T-helper 2 cell treated with Interferon-gamma antibody and Interleukin-4, amounts not matched to agents 5 μg/mL and 100 μg/mL, for 36 hours (primary cell): Measurements from ENCODE around the gene PBX1.

Source experiments
- DNase-seq: peaks from one replicate; pipeline ENCODE4 v3.0.0; 2021; ENCODE audit warnings: low spot score
- H3K27ac Mint-ChIP-seq: one replicate; pipeline ENCODE4 v1.8.0; 2021; ENCODE audit warnings: mild to moderate bottlenecking, mixed read lengths
- H3K27me3 Mint-ChIP-seq: one replicate; pipeline ENCODE4 v1.8.0; 2021; ENCODE audit warnings: low read depth, mixed read lengths
- H3K36me3 Mint-ChIP-seq: one replicate; pipeline ENCODE4 v1.8.0; 2021; ENCODE audit warnings: low read depth, mixed read lengths
- H3K4me1 Mint-ChIP-seq: one replicate; pipeline ENCODE4 v1.8.0; 2021; ENCODE audit warnings: low read depth, mixed read lengths
- H3K4me3 Mint-ChIP-seq: one replicate; pipeline ENCODE4 v1.8.0; 2022; ENCODE audit warnings: mild to moderate bottlenecking, moderate library complexity, mixed read lengths
- H3K9me3 Mint-ChIP-seq: one replicate; pipeline ENCODE4 v1.8.0; 2021; ENCODE audit warnings: mixed read lengths

PBX1 gene

DNA sequence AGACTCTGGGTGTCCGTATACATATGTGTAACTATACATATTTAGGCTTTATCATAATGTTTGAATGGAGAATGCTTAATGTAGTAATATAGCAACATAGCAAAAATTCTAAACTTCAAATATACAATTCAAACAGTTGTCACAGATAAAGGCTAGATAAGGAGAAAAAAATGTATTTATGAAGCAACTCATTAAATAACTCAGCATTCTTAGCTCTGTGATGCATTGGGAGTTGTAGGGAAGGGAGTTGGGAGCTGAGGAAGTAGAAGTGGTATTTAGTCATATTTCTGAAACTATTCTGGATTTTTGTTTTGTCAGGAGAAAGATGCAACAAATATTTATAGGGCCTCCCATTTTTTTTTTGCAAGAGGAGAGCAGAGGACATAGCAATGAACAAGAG is 197.8 kb downstream of the PBX1 start:
- no peaks in the 10 kb centered on the region for H3K27me3 Mint-ChIP-seq
- H3K4me1 Mint-ChIP-seq = no peaks in the 10 kb centered on the region
- H3K9me3 Mint-ChIP-seq = no peaks in the 10 kb centered on the region
- no peak overlapping the region for H3K4me3 Mint-ChIP-seq
- H3K27ac Mint-ChIP-seq = no peak overlapping the region
- H3K36me3 Mint-ChIP-seq = no peaks in the 10 kb centered on the region
- DNase-seq = no peak

DNA sequence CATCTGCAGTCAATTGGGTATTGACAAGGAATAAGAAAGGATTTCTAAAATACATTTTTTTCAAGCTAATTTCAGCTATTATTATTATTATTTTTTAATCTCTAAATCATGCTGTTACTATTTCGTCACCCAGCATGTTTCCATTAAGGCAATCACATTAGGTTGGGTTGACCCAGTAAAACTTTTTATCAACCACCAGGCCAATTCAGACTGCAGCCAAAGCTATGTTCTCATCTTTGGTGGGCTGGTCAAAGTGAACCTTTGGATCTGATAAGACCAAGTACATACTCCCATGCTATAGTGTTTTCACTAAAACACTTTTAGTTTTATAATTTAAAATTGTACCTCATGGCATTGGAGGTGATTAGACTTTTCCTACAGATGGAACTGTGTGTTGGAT is 198.6 kb downstream of the PBX1 start:
- Mint-ChIP-seq H3K27me3 (no peaks in the 10 kb centered on the region), H3K9me3 (no peaks in the 10 kb centered on the region), H3K4me3 (no peak overlapping the region), H3K27ac (no peak overlapping the region), H3K36me3 (no peaks in the 10 kb centered on the region), H3K4me1 (no peaks in the 10 kb centered on the region)
- DNase-seq = no peak

DNA sequence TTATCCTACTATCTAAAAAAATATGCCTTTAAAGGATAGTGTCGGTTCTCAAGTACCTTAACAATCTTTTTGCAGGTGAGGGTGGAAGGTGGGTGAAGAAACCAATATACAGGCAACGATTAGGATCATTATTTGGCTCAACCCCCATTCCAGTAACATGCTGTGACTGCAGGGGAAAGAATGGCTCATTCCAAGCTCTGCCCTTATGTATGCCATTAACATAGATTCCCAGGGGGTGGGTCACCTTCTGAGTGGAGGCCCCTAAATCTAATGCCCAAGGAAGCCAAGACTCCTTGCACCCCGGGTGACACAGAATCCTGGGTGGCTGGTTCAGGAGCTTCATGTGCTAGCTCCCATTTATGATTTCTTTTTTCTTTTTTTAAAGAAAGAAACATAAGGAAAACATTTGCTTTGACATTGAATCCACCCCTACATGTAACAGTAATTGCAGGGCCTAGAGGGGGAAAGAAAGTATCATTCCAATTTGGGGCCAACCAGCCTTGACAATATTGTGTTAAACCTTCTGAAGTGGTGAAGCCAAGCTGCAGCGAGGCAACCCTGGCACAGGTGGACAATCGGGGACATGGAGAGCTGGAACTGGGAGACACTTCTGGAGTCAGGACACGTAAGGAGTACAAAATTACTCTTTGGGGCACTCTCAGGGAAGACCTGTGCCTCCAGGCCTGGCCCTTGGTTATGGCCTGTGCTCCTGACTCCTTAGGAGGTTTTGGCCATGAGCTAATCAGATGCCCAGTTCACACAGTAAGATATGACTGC is 200.3 kb downstream of the PBX1 start:
- Mint-ChIP-seq H3K9me3 (no peaks in the 10 kb centered on the region), H3K4me1 (no peaks in the 10 kb centered on the region), H3K4me3 (no peak overlapping the region), H3K27ac (no peak overlapping the region), H3K27me3 (no peaks in the 10 kb centered on the region), H3K36me3 (no peaks in the 10 kb centered on the region)
- no peak for DNase-seq

DNA sequence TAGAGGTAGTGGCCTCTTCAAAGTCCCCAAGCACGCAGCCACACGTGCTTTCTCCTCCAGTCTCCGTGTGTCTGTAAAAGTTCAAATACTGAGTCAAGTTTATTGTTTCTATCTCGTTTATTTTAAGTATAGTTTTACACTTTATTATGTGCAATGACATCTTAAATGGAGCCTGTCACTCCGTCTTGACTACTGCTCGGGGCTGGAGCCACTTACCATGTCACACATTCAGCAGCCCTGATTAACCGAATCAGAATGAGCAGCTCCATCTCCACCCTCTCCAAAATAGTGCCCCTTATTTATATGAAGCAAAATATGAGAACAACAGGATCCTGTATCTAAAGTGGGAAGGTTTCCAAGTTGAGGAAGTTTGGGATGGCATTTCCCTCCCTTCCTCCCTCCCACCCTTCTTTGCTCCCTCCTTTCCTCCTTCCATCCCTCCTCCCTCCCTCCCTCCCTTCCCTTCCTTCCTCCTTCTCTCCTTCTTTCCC is 201.0 kb downstream of the PBX1 start:
- no peak overlapping the region for H3K27ac Mint-ChIP-seq
- no peak overlapping the region for H3K4me3 Mint-ChIP-seq
- no peaks in the 10 kb centered on the region for H3K36me3 Mint-ChIP-seq
- DNase-seq = no peak
- no peaks in the 10 kb centered on the region for H3K4me1 Mint-ChIP-seq
- H3K27me3 Mint-ChIP-seq = no peaks in the 10 kb centered on the region
- no peaks in the 10 kb centered on the region for H3K9me3 Mint-ChIP-seq

DNA sequence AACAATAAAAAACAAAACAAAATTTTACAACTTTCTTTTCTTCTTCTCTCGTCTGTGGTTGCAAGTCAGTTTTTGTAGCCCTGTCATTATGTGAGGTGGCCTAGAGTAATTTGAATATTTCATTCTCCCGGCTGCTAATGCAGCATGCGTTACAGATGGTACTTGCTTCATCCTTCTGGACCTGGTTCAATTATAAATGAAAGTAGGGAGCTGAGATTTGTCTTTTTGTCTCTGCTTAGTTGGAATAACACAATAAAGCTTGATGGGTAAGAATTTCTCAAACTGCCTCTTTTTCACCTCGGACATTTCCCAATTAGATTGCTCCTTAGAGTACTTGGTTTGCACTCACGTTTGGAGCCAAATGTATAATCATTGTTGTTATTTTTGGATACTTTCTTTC is 201.6 kb downstream of the PBX1 start:
- Mint-ChIP-seq H3K36me3 (no peaks in the 10 kb centered on the region), H3K27me3 (no peaks in the 10 kb centered on the region), H3K9me3 (no peaks in the 10 kb centered on the region), H3K27ac (no peak overlapping the region), H3K4me3 (no peak overlapping the region), H3K4me1 (no peaks in the 10 kb centered on the region)
- no peak for DNase-seq

DNA sequence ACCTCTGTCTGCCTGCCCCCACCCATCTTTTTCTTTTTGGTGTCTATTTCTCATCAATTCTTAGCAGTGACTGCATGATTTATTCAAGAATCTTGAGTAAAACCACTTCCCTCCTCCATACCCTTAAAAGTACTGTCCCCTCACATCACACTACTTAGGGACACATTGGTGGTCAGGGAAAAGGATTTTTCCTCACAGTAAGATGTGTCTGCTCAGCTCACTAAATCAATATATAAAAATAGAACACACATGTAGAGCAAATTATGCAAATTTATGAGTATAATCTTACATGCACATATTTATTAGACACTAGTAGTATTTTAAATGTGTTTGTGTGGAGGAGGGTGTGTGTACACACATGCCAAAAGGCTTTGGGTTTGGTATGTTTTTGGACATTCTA is 202.0 kb downstream of the PBX1 start:
- no peaks in the 10 kb centered on the region for H3K9me3 Mint-ChIP-seq
- DNase-seq = no peak
- H3K27ac Mint-ChIP-seq = no peak overlapping the region
- no peak overlapping the region for H3K4me3 Mint-ChIP-seq
- no peaks in the 10 kb centered on the region for H3K27me3 Mint-ChIP-seq
- H3K36me3 Mint-ChIP-seq = no peaks in the 10 kb centered on the region
- H3K4me1 Mint-ChIP-seq = no peaks in the 10 kb centered on the region

DNA sequence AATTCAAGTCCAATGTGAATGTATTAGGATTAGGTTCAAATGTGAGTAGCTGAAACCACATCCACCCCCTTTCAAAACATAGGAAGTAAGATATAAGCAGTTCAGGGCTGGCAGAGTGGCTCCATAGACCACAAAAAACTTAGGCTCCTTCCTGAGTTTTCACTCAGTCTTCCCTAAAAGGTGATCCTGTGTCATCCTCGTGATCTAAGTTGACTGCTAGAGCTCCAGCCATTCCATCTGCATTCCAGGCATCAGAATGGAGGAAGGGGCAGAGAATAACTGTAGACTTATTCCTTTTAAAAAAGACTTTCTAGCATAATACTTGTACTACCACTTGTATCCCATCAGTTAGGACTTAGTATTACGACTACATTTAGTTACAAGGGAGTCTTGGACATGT is 204.1 kb downstream of the PBX1 start:
- no peaks in the 10 kb centered on the region for H3K36me3 Mint-ChIP-seq
- no peaks in the 10 kb centered on the region for H3K9me3 Mint-ChIP-seq
- no peak overlapping the region for H3K4me3 Mint-ChIP-seq
- no peak for DNase-seq
- H3K4me1 Mint-ChIP-seq = no peaks in the 10 kb centered on the region
- H3K27ac Mint-ChIP-seq = no peak overlapping the region
- H3K27me3 Mint-ChIP-seq = no peaks in the 10 kb centered on the region

DNA sequence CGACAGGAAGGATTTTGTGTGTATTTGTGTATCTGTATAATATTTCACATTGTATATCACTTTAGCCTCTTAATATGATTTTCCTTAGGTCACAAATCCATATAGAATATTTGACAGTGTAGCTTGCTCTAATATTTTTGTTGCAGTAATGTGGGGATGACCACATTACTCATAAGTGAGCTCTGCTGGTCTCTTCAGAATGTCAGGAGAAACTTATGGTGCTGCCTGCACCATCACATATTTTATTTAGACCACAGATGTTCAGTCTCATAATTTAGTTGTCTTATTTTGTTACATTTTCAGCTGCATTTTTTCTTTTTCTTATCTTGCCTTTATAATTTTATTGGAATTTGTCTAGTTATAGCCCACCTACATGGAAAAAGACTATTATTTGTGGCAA is 205.3 kb downstream of the PBX1 start:
- H3K4me3 Mint-ChIP-seq = no peak overlapping the region
- H3K9me3 Mint-ChIP-seq = no peaks in the 10 kb centered on the region
- DNase-seq = no peak
- H3K27me3 Mint-ChIP-seq = no peaks in the 10 kb centered on the region
- H3K36me3 Mint-ChIP-seq = no peaks in the 10 kb centered on the region
- H3K27ac Mint-ChIP-seq = no peak overlapping the region
- no peaks in the 10 kb centered on the region for H3K4me1 Mint-ChIP-seq

DNA sequence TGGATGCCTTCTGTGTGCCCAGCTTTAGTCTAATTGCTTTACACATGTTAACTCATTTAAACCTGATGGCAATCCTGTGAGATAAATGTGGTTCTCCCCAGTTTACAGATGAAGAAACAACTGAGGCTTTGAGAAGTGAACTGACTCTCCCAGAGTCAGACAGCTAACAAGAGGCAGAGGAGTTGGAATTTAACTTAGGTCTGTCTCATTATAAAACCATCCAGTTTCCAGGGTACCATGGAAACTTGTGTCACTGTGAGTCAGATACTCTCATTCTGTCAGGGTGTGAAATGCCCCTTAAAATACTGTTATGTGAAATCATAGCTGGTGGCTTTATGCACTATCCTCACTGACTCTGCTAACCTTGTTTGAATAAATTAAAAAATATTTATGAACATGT is 206.6 kb downstream of the PBX1 start:
- DNase-seq = no peak
- Mint-ChIP-seq H3K4me1 (no peaks in the 10 kb centered on the region), H3K36me3 (no peaks in the 10 kb centered on the region), H3K27me3 (no peaks in the 10 kb centered on the region), H3K27ac (no peak overlapping the region), H3K4me3 (no peak overlapping the region), H3K9me3 (no peaks in the 10 kb centered on the region)

DNA sequence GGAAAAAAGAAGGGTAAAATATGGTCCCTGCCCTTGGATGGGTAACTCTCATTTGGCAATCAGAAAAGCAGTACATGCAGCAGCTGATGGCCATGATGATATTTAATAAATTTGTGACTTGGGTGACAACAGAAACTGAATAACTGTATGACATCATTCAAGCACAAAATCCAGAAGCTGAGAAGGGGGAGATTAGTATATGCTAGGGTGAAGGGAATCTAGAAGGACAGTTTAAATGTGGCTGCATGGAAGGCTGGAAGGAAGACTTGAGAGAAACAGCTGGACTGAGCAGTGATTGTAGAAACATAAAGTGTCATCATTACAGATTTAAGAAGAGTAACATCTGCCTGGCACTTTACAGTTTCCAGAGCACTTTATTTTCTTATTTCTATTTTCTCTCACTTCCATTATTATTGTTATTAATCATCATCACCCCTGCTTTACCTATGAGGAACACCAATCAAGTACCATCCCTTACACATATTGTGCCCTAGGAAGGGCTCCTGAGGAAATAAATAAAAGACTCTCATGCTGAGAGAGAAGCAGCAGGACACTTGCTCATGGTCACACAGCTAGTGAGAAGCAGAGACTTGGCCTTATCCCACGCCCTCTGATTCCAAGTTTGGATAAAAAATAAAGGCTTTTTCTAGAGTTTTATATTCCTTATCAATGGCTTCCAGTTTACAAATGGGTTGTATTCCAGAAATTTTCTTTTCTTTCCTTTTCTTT is 207.2 kb downstream of the PBX1 start:
- Mint-ChIP-seq H3K9me3 (no peaks in the 10 kb centered on the region), H3K36me3 (no peaks in the 10 kb centered on the region), H3K4me3 (no peak overlapping the region), H3K4me1 (no peaks in the 10 kb centered on the region), H3K27ac (no peak overlapping the region), H3K27me3 (no peaks in the 10 kb centered on the region)
- no peak for DNase-seq

DNA sequence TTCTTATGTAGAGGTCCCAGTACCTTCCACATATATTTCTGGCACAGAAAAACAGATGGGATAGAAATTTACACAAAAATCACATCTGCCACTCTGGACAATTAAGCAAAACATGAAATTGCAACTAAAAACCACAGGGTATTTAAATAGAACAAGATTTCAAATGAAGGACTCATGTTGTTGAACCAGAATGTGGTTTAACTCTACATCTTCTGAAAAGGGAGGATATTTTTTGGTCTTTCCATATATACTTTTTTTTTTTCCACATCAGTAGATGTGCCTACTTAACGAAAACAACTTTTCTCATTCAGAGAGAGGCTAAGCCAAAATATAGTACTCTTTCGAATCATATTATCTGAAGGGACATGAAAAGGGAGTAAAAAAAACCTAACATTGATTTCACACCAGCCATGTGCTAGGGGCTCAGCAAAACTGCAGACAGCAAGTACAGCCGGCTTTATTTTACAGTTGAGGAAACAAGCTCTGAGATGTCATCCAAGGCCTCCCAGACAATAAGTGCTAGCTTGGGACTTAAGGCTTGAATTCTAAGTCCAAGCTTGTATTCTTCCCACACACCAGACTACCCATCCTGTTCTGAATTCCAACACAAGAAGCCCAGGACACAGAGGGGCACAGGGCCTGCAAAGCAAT is 208.9 kb downstream of the PBX1 start:
- H3K9me3 Mint-ChIP-seq = no peaks in the 10 kb centered on the region
- H3K4me1 Mint-ChIP-seq = no peaks in the 10 kb centered on the region
- no peaks in the 10 kb centered on the region for H3K36me3 Mint-ChIP-seq
- DNase-seq = no peak
- H3K27ac Mint-ChIP-seq = no peak overlapping the region
- H3K4me3 Mint-ChIP-seq = no peak overlapping the region
- no peaks in the 10 kb centered on the region for H3K27me3 Mint-ChIP-seq

DNA sequence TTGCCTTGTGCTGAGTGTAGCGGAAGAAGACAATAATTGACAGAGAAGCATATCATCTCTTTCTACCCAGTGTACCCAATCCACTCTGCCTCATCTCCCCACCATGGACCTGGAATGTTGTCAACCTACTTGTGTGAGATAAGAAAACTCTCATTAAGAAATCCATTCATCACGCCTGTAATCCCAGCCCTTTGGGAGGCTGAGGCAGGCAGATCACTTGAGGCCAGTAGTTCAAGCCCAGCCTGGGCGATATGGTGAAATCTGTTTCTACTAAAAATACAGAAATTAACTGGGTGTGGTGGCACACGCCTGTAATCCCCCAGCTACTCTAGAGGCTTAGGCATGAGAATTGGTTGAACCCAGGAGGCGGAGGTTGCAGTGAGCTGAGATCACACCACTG is 209.6 kb downstream of the PBX1 start:
- no peak overlapping the region for H3K4me3 Mint-ChIP-seq
- no peaks in the 10 kb centered on the region for H3K36me3 Mint-ChIP-seq
- no peak overlapping the region for H3K27ac Mint-ChIP-seq
- no peaks in the 10 kb centered on the region for H3K4me1 Mint-ChIP-seq
- H3K9me3 Mint-ChIP-seq = no peaks in the 10 kb centered on the region
- DNase-seq = no peak
- H3K27me3 Mint-ChIP-seq = no peaks in the 10 kb centered on the region

DNA sequence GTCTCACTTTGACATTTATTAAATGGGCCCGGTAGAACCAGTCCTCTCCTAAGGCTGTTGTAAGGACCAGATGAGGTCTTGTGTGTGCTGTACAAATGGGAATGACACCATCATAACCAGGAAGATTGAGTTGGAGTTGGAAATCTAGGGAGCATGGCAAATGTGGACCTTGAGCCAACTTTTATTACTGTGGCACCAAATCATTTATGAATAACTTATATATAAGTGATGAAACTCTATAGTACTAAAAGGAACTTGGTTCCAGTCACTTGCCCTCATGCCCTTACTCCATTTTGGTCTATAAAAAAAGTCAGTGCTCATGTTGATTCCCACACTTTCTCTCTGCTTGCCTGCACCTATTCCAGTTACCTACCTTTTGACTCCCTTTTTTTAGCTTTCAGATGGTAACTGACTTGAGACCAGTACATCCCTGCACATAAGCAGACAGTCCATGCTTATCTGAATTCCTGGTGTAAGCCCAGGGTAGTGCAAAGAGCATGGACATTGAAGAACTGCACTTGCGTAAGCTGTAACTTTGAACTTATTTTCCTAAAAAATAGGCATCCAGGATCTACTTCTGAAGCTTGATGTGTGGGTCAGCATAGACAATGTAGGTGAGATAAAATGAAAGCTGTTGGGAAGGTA is 210.6 kb downstream of the PBX1 start:
- no peaks in the 10 kb centered on the region for H3K4me1 Mint-ChIP-seq
- no peak for DNase-seq
- no peaks in the 10 kb centered on the region for H3K27me3 Mint-ChIP-seq
- no peaks in the 10 kb centered on the region for H3K36me3 Mint-ChIP-seq
- H3K27ac Mint-ChIP-seq = no peak overlapping the region
- no peaks in the 10 kb centered on the region for H3K9me3 Mint-ChIP-seq
- H3K4me3 Mint-ChIP-seq = no peak overlapping the region

DNA sequence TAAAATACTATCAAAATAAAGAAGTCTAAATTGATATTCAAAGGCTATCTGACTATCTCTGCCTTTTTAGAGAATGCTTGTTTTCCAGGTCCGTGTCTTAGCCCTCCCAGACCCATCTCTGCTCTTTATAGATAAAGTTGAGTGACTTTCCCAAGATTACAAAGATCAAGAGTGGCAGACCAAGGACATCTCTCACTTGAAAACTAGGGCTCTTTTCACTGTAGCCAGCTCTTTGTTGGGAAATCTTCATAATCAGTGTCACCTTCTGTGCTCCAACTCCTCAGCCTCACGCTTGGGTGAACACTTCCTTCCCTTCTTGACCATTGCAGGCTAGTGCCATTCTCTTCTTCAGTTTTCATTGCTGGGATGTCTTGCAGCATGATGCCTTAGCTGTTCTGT is 211.1 kb downstream of the PBX1 start:
- Mint-ChIP-seq H3K9me3 (no peaks in the 10 kb centered on the region), H3K36me3 (no peaks in the 10 kb centered on the region), H3K4me3 (no peak overlapping the region), H3K27ac (no peak overlapping the region), H3K4me1 (no peaks in the 10 kb centered on the region), H3K27me3 (no peaks in the 10 kb centered on the region)
- DNase-seq = no peak
